OCI-M2 (cell line): ENCODE data around the gene CYB561D2.

Experiments
- DNase-seq: peaks from one replicate; lab custom pipeline; 2025; ENCODE audit not compliant: unreplicated experiment; lab: John Stamatoyannopoulos, UW

Gene CYB561D2

DNA sequence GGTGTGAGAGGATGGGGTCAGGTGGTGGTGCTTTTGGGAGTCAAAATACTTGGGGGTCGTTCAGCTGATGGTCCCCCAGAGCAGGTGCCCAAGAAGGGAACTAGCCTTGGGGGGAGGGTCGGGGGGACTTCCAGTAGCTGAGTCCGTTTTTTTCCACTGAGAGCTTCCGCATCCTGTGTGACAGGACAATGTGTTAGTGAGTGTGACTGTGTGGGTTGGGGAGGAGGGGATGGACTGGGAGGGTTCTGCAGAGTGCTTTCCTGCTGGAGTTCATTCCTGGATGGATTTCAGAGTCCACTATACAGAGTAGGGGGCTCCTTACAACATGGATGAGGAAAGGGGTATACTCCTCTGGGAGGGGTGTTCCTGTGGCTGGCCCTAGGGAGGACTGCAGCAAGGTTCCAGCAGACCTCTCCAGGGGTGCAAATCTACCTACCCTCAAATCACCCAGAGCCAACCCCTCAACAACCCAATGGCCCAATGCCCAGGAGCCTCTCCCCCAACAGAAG lies 27.5 kb upstream of the CYB561D2 start:
- DNase-seq: no peak

DNA sequence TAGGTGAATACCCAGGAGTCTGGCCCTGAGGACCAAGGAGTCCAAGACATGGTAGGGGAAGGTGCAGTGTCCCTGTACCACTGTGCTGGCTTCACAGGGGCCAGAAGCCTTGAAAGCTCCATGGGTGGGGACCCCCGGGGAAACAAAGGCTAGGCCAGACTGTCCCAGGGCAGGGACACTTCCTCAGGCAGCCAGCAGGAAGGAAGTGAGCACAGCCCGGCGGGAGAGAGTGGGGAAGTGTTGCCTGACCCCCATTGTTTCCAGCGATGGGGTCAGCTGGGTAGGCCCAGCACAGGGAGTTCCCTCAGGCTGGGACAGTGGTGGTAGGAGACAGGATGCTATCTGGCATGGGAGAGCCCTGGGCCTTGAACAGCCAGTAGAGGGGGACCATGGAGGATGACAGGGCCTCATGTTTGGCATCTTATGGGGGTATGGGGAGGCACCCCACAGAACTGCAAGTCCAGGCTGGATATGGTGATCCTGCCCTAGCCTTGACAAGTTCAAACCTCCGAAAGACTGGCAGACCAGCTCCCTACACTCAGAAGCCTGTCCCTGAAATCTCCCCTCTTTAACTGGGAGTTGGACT lies 27.0 kb upstream of the CYB561D2 start:
- DNase-seq: no peak

DNA sequence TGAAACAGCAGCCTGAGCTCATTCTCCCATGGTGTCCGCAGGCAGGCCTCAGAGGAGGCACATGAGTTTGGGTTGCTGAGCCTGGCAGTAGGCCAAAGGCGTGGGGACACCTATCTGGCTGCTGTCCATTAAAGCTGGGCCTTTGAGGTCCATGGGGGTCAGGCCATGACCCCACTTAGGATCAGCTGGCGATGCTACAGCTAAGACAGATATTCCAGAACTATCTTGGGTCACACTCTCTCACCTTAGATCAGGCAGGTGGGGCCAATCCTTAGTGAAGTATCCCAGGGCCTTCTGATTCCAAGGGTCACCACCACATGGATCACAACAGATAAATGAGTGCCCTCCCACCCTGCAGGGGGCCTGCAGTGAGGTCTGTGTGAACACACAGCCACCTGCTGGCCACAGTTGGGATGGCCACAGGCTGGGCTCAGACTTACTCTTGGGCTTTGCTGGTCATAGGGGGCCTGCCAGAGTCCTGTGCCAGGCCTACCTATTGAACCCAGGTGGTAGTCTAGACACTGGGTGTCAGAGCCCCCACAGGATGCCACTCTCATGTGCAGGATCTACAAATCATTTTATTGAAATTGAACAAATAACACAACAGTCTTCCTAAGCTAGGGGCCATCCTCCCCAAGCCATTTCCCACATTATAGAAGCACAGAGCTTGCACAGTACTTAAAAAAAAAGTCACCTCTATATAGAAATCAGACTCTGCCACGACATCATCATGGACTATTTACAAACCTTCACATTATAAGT lies 26.1 kb upstream of the CYB561D2 start:
- DNase-seq: peak; percentile 47

DNA sequence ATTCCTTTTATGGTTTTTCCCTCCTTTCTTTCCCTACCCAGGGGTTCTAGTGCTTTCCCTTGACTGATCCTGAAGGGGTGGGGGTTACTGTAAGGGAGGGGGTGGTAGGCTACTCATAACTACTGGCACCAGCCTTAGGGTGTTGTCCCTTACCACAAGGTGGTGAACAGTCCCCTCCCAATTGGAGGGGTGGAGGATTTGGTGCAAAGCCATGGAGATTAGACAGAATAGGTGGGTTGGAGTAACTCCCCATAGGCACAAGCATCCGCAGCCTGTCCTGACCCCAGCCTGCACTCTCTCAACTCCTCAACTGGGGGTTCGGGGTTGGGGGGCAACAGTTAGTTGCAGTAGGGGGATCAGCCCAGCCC lies 25.6 kb upstream of the CYB561D2 start:
- no peak for DNase-seq

DNA sequence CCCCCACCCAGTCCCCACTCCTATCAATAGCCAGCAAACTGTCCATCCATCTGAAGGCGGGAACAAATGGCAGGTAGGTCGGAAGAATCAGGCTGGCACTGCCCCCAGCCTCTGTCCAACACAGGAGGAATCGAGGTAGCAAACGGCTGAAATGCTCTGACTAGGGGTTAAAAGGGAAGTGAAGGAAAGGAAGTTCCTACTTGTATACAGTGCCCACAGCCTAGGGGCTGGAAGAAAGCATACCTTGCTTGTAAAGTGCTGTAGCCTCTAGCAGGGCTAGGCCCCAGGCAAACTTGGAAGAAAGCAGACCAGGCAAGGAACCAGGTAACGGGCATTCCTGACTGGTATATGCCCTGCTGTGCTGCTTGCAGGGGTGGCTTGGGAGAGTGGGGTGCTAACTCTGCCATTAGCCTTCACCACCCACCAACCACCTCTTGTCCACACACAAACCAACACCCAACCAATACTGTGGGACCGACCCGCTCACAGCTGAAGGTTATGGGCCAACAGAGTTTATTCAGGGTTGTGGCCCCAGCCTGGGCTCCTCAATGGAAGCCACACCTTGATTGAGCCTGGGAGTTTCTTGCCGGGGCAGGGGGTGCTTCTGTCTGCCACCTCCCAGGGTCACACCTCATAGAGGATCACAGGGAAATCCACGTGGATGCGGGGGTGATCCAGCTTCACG lies 25.0 kb upstream of the CYB561D2 start:
- DNase-seq: no peak

GRCh38 chr3:50326182-50326541 lies 24.5 kb upstream of the CYB561D2 start:
- DNase-seq: no peak

DNA sequence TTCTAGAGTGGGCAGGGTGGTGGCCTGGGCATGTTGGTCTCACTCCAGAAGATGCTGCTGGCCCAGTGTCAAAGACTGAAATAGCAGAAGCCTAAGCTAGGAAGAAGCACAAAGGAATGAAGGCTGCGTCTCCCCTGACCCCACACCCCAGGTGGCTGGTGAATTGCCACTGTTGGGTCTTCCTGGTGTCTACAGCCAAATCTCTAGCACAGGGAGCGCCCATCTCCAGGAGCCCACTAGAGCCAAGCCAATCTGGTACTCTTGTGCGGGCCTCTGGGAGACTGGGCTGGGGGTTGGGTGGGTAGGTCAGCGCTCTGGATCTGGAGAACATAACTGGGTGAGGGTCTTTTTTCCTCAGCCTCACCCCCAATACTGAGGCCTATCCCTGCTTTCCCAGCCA lies 23.5 kb upstream of the CYB561D2 start:
- DNase-seq: no peak

DNA sequence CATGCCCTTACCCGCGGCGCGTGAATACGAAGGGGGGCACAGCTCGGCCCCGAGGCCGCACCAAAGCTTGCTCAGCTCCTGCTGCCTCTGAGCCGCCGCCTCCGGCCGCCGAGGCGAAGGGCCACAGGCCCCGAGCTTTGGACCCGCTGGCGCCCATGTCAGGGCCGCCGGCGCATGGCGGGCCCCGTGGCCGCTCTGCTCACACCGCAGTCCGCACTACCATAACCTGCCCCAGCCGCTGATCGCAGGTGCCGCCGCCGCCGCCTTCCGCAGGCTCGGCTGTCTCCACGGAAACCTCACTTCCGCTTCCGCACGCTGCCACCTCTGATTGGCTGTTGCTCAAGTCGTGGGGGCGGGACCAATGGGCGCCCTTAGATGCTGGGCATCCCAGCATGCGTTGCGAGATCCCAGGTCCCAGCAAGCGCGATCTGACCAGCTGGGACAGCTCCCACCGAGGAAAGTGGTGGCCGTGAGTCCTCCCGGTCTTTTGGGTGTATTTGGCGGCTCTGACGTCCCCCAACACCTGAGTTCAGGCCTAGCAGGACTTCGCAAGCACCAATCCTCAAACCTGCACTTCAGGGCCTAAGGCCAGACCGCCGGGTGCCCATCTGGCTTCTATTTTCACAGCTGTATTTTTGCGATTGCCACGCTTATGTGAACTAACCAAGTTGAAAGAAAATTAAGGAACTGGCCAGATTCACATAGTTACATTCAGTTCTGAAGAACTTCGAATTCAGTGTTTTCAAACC lies 22.5 kb upstream of the CYB561D2 start, which contains the start of gene TUSC2:
Gene TUSC2 (minus strand): TSS at position 281 of the 749 bp plus-strand sequence. CDS start 124 bp downstream, at position 157.
- peak; percentile 79 for DNase-seq

- DNase-seq: no peak
Measured at GRCh38 chr3:50330330-50330729, 20.3 kb upstream of the CYB561D2 start.

DNA sequence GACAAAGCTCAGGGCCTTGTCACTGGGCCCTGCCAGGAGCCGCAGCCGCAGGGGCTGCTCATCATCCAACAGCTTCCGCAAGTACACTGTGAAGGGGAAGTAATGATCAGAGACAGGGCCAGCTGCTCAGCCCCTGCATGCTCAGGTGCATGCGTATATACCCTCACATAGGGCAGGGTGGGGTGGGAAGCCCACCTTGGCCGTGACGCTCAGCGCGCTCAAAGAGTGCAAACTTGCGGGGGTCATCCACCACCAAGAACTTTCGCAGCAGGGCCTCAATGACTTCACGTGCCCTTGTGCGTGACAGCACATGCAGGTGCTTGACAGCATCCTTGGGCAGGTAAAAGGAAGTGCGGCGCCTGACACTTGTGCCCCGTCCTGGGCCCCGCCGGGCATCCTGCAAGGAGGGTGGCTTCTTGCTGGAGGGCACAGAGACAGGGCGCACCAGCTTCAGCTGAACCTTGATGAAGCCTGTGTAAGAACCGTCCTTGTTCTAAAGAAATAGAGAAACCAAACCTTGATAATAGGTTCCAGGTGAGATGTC lies 19.2 kb upstream of the CYB561D2 start:
- no peak for DNase-seq

DNA sequence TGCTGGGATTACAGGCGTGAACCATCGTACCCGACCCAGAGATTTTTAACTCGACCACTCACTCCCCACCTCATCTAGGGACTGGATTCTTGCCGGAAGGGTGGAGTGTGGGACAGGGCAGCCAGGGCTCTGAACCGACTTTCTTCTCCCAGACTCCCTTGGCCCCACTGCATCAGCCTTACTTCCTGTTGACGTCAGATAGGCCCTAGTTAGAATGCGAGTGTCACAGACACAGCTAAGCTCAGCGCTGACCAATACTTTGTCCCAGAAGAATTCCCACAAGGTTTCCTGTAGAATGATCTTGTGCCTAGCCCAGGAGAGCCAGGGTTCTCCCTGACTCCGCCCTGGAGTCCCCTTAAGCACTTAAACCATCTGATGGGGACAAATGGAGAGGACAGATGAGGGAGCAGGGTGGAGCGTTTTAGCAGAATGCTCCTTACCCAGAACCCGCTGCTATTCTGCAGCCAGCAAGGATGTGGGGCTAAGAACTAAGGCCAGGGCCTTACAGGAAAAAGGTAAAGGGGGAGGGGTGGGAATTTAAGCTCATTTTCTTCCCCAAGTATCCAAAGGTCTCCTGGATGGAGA lies 16.8 kb upstream of the CYB561D2 start:
- DNase-seq: no peak

DNA sequence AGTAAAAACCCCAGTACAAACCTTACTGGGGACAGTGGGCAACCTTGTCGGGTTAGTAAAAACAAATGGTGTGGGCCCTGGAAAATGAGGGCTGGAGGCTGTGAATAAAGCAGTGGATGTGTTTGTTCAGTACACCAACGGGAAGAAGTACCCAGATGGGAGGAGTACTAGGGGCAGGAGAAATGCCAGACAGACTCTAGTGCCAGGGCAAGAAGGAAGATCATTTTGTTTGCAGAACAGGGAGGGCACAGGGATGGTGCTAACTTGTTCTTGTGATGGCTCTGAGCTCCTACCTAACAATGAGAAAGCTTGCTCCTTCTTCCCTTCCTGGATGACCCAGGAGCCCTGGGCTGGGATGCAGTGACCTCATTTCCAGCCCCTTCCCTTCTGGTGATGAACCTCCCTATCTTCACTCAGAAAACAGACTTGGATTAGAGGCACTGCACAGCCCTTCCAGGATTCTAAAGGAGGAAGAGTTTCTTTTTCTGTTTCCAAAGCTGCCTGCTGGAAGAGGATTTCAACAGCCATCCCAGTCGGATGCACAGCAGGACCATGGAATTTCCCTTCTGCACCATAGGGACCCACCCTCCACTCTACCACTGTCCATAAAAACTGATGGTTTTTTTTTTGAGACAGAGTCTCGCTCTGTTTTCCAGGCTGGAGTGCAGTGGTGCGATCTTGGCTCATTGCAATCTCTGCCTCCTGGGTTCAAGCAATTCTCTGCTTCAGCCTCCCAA lies 16.2 kb upstream of the CYB561D2 start:
- no peak for DNase-seq

DNA sequence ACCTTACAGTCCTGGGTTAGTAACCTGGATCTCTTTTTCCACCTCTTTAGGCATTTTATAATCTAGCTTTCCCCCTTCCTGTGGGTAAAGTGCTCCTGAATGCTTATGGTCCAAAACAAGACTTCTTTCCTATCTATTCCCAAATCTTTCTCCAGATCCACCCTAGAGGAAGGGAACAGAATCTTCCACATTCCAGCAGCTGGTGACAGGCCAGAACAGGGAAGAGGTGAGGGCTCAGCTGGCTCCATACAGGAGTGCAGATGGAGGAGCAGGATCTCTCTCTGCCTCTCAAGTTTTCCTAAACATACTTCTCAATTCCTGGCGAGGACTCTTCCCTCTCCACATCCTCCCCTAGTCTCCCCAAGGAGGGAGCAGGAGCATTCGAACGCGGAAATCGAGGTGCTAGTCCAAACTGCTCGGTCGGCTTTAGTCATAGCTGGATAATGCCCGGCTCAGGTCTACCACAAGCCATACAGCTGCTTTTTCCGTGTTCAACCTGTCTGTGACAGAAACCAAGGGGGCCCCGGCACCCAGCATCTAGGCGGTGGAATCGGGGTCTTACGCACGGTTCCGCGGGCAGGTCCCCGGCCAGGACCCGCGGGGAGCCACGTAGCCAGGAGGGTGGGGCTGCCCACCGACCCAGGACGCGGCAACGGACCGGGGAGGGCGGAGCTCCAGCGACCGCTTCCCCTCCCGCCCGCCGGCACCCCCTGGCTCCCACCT lies 14.0 kb upstream of the CYB561D2 start:
- DNase-seq: no peak

GRCh38 chr3:50337175-50337861 lies 13.3 kb upstream of the CYB561D2 start:
- DNase-seq: peak; percentile 63

DNA sequence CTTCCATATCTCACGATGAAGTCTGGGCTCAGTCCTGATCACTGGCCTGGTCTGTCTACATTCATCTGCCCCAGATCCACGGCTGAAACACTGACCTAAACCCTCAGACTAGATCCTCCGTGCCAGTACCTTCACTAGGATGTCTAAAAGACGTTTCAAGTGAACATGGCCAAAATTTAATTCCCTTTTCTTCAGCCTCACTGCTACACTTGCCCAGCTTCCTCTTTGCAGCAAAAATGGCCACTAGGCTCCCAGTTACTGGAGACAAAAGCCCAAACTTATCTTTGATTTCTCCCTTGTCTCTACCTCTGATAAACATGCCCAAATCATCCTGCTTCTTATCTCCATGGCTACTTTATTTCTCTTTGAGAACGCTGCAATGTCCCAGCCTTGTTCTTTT lies 11.7 kb upstream of the CYB561D2 start:
- DNase-seq: no peak

DNA sequence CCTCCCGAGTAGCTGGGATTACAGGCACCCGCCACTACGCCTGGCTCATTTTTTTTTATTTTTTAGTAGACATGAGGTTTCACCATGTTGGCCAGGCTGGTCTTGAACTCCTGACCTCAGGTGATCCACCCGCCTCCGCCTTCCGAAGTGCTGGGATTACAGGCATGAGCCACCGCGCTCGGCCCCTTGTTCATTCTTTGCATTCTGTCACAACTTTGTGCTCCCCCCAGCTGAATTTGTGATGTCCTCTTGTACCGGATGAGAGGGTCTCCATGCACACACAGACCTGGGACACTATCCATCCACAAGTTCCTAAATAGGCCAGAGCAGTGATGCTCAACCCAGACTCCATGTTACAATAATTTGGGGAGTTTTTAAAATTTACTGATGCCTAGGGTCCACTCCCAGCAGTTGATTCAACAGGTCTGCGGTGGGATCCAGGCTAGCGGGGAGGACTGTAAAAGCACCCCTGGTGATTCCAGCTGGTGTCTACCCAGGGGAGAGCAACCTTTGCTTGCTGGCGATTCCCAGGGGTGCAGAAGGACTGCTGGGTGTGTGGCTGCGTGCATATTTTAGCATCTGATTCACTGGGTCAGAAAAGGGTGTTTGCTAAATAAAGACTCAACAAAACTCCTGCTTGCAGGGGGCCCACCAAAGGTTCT lies 11.0 kb upstream of the CYB561D2 start:
- DNase-seq: no peak

DNA sequence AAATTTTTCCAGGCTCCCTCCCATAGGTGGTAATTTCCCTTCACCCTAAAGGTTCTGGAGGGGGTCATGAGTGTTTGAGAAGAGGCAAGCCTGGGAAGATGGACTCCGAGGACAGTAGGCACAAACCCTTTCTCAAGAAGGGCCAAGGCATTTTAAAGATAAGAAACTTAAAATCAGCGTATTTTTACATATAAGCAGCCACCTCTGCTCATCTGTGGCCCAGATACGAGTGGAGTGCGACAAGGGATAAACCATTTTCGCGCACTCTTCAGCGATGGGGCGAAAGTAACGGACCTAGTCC lies 10.6 kb upstream of the CYB561D2 start:
- no peak for DNase-seq
